ENCODE data around the gene POU3F4. TPM values are rescaled to one million over a fixed set of nuclear protein-coding genes. Genes with fewer than 3 reads are reported as not detected.

The POU3F4 gene
- polyA plus RNA-seq, 1 of the 3 experiments (the other 2 are of a cell fraction), result not detected

DNA sequence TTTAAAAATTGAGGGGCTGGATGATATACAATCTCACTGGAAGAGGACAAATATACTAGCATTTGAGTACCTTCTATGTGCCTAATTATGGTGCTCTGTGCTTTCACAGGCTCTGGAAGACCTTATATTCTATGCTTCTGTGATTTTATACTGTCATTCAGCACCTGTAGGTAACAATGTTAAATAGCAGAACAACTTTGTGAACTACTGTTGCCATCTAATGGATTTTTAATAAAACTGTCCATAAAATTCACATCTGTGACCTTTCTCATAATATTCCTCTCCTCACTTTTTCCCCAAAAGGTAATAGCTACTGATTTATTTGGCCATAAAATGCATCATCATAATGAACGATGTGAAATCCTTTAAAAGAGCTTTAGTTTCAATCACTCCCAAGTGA, 21.9 kb downstream of the POU3F4 start:
- no peaks in the 10 kb centered on the region for H3K4me1 ChIP-seq (ENCODE audit: control insufficient read depth in 1 of 2, insufficient read depth in 2 of 2, low read depth in 1 of 2, low read length in 1 of 2)
- CTCF ChIA-PET, result no interaction called here
- WGBS (ENCODE audit: low lambda C conversion rate), result 0% methylated on average over 1 of the region's 1 CpG

DNA sequence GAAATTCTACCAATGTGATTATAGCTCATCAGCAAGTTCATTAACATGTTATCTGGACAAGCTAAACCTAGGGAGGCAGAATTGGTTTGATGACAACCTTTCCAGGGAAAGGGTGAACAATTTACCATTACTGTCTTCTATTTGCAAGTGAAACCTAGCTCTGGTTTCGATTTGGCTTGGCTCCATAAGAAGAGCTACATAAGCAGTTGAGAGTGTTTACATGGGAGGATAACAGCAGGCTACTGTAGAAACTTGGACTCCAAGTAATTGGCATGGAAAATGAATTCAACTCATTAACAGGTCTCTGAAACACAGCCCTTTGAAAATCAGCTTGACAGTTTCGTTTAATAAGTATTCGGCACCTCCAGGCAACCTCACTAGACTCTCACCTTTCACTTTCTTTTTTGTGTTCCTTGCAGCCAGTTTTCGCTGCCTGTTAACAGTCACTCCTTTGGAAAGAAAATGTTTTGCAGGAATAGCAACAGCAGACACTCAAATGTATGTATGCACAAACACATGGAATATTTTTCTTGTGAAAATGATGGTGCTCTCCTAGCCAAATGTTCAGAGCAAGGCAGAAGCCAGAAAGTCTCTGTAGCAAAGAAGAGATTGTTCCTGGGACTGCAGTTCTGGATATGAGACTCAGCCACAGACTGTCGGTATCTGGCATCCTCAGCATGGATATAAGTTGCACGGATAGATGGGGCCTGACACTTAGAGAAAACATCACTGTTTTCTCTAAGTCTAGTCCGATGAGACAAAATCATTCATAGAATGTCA, 27.5 kb downstream of the POU3F4 start:
- POLR2A ChIA-PET, result no interaction called here
- Histone ChIP-seq H3K4me3 (ENCODE audit: low read depth in 2 of 2, low read length in 1 of 2) (peak overlapping the region; percentile 35 to 41; a peak in 3 of 4 replicates), H3K9me2 (no peaks in the 10 kb centered on the region), H3K4me1 (ENCODE audit: control insufficient read depth in 1 of 2, insufficient read depth in 2 of 2, low read depth in 1 of 2, low read length in 1 of 2) (no peaks in the 10 kb centered on the region), H3F3A (replicated peaks; ENCODE audit: insufficient read depth) (no peaks in the 10 kb centered on the region), H3K27ac (ENCODE audit: low read depth in 2 of 2, low read length in 1 of 2) (no peak overlapping the region), H2AFZ (ENCODE audit: low read depth) (peak overlapping the region; percentile 9), H3K9ac (no peak overlapping the region), H3K4me2 (peak overlapping the region; percentile 61), H4K20me1 (ENCODE audit: insufficient read depth) (no peaks in the 10 kb centered on the region), H3K27me3 (ENCODE audit: insufficient read depth) (peaks cover 10% of the 10 kb centered on the region; the same call in 1 of the 2 replicates), H3K79me2 (ENCODE audit: insufficient read depth) (no peaks in the 10 kb centered on the region), H3K36me3 (replicated peaks in 1 of 2; ENCODE audit: control insufficient read depth in 1 of 2, insufficient read depth in 2 of 2, low read length in 1 of 2) (no peaks in the 10 kb centered on the region), H3K9me3 (no peaks in the 10 kb centered on the region)
- TF ChIP-seq, protein P1, sequence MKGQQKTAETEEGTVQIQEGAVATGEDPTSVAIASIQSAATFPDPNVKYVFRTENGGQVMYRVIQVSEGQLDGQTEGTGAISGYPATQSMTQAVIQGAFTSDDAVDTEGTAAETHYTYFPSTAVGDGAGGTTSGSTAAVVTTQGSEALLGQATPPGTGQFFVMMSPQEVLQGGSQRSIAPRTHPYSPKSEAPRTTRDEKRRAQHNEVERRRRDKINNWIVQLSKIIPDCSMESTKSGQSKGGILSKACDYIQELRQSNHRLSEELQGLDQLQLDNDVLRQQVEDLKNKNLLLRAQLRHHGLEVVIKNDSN (IDR thresholded peaks at IDR 0.05; ENCODE audit: borderline replicate concordance, low read depth), result no peak
- no peak for TF ChIP-seq RAD21 (IDR thresholded peaks at IDR 0.05; ENCODE audit: low read length)
- WGBS (ENCODE audit: low lambda C conversion rate), result under 1% methylated on average over 7 of the region's 7 CpGs
- CTCF ChIA-PET, result no interaction called here
- no peak for DNase-seq

More for the DNA sequence above, 21.9 kb downstream of the POU3F4 start:
- Histone ChIP-seq H3K4me2 (no peak overlapping the region), H4K20me1 (ENCODE audit: insufficient read depth) (no peaks in the 10 kb centered on the region), H3K9ac (no peak overlapping the region), H3K27ac (ENCODE audit: low read depth in 2 of 2, low read length in 1 of 2) (no peak overlapping the region), H3K36me3 (replicated peaks in 1 of 2; ENCODE audit: control insufficient read depth in 1 of 2, insufficient read depth in 2 of 2, low read length in 1 of 2) (no peaks in the 10 kb centered on the region), H3F3A (replicated peaks; ENCODE audit: insufficient read depth) (no peaks in the 10 kb centered on the region), H3K9me2 (no peaks in the 10 kb centered on the region), H3K79me2 (ENCODE audit: insufficient read depth) (no peaks in the 10 kb centered on the region), H2AFZ (ENCODE audit: low read depth) (no peak overlapping the region), H3K27me3 (ENCODE audit: insufficient read depth) (peaks cover 10% of the 10 kb centered on the region; the same call in 1 of the 2 replicates), H3K4me3 (ENCODE audit: low read depth in 2 of 2, low read length in 1 of 2) (no peak overlapping the region), H3K9me3 (no peaks in the 10 kb centered on the region)
- POLR2A ChIA-PET, result no interaction called here
- no peak for DNase-seq
- TF ChIP-seq, protein P2, sequence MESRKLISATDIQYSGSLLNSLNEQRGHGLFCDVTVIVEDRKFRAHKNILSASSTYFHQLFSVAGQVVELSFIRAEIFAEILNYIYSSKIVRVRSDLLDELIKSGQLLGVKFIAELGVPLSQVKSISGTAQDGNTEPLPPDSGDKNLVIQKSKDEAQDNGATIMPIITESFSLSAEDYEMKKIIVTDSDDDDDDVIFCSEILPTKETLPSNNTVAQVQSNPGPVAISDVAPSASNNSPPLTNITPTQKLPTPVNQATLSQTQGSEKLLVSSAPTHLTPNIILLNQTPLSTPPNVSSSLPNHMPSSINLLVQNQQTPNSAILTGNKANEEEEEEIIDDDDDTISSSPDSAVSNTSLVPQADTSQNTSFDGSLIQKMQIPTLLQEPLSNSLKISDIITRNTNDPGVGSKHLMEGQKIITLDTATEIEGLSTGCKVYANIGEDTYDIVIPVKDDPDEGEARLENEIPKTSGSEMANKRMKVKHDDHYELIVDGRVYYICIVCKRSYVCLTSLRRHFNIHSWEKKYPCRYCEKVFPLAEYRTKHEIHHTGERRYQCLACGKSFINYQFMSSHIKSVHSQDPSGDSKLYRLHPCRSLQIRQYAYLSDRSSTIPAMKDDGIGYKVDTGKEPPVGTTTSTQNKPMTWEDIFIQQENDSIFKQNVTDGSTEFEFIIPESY (IDR thresholded peaks at IDR 0.05; ENCODE audit: borderline replicate concordance, low read depth), result no peak
- TF ChIP-seq, protein P3, sequence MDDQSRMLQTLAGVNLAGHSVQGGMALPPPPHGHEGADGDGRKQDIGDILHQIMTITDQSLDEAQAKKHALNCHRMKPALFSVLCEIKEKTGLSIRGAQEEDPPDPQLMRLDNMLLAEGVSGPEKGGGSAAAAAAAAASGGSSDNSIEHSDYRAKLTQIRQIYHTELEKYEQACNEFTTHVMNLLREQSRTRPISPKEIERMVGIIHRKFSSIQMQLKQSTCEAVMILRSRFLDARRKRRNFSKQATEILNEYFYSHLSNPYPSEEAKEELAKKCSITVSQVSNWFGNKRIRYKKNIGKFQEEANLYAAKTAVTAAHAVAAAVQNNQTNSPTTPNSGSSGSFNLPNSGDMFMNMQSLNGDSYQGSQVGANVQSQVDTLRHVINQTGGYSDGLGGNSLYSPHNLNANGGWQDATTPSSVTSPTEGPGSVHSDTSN (IDR thresholded peaks at IDR 0.05), result no peak
- TF ChIP-seq GABPA (IDR thresholded peaks at IDR 0.05; ENCODE audit: low read depth), result no peak
- TF ChIP-seq SIN3A (IDR thresholded peaks at IDR 0.05; ENCODE audit: borderline replicate concordance, low read depth, low read length), result no peak
- TF ChIP-seq FOXJ3 (CRISPR knock-in tag; IDR thresholded peaks at IDR 0.05), result no peak
- no peak for TF ChIP-seq GATA2 (CRISPR knock-in tag; IDR thresholded peaks at IDR 0.05)
- no peak for TF ChIP-seq SMC3 (IDR thresholded peaks at IDR 0.05; ENCODE audit: low read depth, low read length)

Measured in SK-N-SH (cell line).